Activated naive CD4-positive, alpha-beta T cell treated with anti-CD3 and anti-CD28 coated beads, Interleukin-2, amount 50 U/mL, for 16 hours (primary cell): ENCODE measurements around the gene MAGI1.
"Not testable (repeated sequence)": the region's sequence is repeated elsewhere in the genome, so short reads cannot be mapped to it uniquely, and the experiment has no call there.

Experiments used
- DNase-seq: peaks from one replicate; pipeline ENCODE4 v3.0.0-alpha.2; 2020

Gene MAGI1

DNA sequence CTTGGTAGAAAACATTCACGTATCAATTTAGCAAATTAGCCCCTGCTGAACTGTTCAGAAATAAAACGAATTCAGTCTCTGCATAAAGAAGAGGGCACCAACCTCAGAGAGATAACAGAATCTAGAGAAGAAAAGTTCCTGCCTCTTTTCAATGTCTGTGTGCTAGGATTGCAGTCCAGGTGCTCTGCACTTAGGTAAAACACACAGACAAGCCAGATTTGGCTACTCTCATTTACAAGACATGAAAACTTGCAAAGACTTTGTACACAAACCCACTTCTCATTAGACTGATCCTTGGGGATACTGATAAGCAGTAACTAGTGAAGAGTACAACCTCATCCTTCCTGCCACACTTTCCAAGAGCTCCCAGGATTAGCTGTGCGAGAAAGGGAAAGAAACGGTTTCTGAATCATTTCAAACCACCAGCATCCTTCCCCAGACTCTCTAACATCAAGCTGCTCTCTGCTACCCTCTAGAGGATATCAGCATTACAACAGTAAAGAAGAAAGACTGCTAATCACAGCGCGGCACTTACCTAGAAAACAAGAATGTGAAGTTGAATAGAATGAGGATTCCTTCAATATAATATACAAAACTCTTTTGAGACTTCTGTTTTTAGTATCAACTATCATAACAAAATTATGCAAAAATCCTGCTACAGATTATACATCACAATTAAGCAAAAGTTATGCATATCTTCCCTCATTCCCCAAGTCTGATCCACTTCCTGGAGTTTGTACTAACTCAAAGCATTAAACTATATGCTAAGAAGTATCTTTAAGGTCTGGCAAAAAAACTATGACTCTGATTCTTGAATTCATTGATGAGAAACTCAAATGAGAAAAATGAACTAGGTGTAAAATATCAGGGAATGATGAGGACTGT is 306.4 kb downstream of the MAGI1 start:
- no peak for DNase-seq

DNA sequence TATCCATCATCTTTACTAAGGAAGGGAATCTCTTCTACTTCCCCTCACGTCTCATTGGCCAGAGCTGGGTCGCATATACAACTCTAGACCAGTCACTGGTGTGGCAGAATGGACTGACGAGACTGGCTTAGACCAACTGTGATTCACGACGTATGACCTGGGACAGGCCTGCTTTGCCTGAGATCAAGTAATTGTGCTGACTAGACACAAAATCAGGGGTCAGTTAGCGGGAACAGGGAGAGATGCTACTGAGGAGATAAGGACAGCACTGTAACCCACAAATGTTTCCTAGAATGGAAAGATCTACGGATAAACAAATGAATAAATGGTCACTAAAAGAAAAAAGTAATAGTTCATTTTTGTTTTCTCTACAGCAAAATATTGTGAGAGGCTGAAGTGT is 308.3 kb downstream of the MAGI1 start:
- no peak for DNase-seq

DNA sequence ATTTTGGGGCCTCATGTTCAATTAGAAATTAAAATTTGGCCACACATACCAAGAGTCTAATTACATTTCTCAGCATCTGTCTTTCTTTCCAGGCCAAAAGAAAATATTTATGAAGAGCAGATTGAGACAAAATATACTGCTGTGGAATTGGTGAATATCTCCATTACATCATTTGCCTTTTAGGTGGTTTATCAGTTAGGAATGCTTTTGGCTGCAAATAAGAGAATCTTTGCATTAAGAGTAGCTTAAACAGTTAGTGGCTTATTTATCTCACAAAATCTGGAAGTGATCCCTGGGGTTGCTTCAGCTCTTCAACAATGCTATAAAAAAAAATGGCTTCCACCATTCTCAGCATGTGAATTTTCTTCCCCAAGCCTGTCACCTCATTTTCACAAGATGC is 308.7 kb downstream of the MAGI1 start:
- no peak for DNase-seq

DNA sequence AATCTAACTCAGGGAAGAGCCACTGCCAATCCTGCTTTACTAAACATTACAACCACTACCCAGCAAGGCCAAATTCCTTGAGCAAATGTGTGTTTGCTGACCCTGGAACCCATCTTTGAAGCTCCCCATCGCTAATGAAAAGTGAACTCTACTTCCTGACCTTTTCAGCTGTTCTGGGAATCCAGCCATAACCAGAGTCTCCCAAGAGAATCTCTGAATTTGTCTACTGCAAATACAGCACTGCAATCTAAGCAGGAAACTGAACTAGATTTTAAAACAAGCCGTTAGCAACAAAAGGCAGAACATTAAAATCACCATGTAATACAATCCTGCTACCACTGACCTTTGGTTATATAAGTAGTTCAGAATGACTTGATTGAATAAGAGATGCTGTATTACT is 309.2 kb downstream of the MAGI1 start:
- no peak for DNase-seq

DNA sequence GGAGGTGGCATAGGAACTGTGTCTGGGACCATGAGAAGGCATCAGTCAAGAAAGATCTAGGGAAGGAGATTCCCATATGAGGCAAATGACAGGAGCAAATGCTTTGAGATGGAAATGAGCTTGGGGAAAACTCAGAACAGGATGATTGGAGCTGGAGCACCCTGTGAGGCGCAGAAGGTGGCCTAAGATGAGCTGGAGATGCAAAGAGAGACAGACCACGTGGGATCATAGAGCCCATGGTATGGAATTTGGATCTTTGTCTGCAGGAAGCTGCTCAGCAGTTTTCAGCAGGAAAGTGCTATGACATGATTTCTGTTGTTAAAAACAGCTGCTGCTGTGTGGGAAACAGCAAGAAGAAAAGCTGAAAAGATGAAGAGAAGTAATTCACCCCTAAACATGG is 310.6 kb downstream of the MAGI1 start:
- no peak for DNase-seq

DNA sequence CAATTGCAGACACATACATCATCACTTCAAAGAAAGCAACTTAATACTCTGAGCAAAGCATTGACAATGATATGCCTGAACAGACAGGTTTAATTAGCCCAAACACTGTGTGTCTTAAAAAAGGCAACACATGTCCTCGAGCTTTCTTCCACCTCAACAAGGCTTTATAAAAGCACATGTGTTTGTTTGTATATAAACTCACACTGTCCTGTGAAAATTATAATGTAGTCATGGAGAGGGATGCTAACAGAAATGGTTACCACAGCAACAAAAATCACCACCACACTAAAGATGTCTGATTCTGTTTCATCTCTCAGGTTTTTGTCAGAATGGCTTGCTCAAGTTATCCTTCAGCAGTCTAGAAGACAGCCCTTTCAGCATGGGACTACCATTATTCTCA is 314.7 kb downstream of the MAGI1 start:
- DNase-seq: no peak

DNA sequence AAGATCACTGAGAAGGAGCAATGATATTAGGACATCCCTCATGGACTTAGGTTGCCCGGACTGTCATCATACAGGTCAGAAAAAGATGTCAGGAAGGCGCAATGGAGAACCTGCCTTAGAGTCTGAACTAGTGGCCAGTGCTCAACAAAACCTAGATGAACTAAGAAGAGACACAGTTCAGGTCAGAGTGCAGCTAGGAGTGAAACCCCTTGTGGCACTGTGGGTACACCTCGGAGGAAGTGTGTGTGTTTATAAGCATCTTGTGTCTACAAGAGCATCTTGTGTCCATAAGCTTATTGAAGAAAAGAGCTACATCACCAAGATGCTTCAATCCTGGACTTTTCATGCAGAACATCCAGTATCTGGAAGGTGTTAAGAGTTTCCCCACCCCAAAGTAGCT is 315.7 kb downstream of the MAGI1 start:
- DNase-seq: no peak

DNA sequence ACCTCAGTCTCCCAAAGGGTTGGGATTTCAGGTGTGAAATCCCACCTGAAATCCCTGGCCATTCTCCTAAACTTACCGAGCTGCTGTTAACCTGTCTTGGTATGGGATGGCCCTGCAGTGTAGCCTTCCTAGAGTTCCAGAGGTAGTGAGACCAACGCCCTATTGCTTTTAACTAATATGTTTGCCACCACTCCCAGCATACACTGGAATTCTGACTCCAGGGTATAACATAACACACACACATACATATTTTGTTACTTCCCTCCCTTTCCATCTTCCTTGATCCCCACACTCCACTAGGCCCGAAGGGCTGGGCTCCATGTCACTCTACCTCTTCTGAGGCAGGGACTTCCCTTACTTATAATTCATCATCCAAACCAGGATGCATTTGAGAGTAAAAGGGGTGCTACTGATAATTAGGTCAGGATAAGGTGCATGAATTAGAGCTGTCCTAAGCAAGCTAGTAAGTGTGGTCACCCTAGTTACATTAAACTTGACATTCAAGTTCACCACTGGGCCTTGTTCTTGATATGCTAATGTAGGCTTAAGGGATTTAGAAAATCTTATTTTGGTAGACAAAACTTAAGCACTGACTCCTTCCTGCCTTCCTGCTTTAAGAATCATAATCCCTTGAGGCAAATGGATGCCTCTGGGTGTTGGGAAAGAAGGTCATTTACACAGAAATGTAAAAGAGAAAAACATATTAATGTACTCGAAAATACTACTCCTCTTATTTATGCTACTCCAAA is 317.6 kb downstream of the MAGI1 start:
- DNase-seq: no peak

DNA sequence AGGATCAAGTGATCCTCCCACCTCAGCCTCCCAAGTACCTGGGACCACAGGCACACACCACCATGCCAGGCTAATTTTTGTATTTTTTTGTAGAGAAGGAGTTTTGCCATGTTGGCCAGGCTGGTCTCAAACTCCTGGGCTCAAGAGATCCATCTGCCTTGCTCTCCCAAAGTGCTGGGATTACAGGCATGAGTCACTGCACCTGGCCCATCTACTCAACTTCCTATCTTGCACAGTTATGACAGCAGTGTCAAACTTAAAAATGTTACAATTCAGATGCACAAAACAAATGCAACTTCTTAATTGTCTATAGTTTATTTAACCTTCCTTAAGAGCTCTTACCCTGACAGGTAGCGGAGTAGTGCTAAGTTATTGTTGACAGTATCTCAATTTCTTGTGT is 319.1 kb downstream of the MAGI1 start:
- not testable (repeated sequence) for DNase-seq

DNA sequence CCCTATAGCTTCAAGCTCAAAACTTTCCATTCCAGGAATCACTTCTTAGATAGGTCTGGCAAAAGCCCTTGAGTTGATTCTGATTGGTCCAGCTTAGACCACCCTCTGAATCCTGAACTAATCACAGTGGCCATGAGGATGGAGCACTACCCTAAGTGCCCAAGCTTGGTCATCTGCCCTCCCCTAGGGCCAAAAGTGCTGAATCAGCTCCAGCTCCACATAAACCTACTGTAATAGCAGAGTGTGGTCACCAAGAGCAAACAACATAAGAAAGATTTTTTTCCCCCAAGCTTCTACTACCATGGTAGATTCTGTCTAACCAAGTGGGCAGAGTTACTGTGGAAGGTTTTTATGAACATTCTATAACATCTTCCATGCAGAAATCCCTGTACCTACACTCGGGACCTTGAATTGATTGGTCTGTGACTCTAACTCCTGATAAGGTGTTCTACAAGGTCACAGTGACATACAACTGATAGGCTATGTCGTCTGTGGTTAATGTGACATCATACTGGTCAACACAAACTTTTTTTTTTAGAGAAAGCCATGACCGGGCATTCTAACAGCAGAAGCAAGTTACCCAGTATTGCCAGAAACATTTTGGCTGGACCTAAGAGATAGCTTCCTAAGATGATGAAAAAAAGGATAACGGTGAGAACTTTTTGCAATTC is 320.9 kb downstream of the MAGI1 start:
- no peak for DNase-seq

DNA sequence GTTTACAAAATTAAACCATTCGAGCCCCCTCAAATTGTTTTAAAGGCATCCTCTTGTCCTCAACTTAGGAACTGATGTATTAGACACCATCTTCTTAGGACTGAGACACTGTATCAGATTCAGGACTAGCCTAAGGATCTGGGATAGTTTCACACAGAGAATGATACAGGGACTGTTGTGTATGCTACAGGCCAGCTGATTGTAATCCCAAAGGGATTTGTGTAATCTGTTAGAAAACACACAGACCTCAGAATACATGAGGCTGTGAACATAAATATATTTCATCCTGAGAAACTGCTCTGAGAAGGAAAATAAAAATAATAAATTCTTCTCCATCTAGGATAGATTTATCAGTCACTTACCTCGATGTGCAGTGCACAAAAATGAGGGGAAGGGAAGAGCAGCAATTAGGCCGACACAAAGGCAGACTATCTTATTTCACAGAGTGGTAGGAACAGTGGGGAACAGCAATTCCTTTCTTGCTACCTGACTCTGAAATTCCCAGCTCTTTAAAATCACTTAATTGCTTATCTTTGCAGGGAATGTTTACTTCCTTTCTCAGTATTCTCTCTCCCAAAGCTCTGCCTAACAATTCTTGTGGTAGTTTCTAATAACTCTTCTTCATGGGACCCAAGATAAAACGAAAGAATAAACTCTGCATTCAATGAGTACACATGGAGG is 322.5 kb downstream of the MAGI1 start:
- no peak for DNase-seq

DNA sequence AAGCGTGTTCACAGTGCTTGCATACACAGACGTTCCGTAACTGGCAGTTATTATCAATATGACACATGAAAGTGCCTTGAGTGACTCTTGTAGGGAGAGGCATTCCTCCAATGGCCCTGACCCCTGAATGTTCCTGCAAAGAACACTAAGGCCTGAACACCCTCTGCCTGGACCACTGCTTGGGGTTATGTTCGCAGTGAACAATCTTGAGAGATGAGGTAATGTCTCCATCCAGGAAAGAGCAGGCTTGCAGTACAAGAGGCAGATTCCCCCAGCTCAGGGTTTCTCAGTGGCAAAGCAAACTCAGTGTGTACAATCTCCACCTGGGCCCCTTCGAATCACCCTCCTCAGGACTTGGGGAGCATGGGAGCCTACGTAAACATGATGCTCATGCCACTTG is 324.6 kb downstream of the MAGI1 start:
- no peak for DNase-seq

DNA sequence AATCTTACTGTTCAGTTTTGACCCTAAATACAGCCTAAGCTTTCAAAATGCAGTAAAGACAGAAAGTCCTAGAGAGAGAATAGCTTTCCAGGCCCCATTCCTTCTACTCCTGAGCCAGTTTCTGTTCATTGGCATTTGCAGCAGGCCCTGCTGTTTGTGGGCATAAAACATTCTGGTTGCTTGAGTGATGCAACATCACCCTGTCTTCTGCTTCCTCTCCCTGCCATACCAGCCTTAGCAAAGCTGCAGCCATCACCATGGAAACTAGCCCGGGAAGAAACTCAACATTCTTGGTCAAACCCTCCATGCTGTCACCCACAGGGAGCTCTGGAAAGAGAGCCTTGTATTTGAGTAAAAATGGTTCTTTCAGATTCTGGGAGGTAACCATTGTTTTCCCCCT is 325.7 kb downstream of the MAGI1 start:
- DNase-seq: no peak

DNA sequence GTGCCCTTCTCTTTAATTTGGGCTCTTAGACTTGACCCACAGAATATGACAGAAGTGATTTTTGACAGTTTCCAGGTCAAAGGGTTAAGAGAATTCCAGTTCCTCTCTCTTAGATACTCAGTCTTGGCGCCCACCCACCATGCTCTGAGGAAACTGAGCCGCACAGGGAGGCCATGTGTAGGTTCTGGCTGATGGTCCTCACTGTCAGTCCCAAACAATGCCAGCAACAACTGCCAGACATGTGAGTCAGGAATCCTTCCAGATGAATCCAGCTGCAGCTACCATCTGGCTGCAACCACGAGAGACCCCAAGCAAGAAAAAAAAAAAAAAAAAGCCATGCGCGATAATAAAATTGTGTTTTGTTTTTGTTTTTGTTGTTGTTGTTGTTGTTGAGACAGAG is 326.6 kb downstream of the MAGI1 start:
- DNase-seq: no peak

DNA sequence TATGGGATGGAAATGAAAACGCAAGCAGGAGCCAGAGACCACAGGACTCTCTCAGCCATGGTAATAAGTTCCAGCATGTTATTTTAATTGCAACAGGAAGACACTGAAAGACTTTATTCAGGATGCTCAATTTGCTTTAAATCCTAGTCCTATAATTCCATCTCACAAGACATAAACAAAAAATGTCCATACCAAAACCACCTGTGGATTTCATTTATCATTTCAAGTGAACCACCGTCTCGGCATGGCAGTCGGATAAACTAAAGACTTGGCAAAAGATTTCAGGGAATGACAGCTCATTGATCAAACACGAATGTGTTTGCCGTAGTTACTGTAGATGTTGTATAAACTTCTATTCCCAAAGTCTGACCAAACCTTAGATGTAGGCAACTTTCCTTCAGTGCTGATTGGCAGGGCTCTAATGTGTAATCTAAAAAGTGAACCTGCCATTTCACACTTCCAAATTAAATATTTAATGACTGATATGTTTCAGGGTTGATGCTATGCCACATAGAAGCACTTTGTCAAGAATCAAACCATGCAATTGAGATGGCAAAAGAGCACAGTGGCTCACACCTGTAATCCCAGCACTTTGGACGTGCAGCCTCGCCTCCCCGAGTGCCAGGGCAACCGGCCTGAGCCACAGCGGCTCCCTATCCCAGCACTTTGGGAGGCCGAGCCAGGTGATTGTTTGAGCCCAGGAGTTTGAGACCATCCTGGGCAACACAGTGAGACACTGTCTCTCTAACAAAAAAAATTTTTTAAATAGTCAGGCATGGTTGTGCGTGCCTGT is 331.7 kb downstream of the MAGI1 start:
- DNase-seq: no peak

DNA sequence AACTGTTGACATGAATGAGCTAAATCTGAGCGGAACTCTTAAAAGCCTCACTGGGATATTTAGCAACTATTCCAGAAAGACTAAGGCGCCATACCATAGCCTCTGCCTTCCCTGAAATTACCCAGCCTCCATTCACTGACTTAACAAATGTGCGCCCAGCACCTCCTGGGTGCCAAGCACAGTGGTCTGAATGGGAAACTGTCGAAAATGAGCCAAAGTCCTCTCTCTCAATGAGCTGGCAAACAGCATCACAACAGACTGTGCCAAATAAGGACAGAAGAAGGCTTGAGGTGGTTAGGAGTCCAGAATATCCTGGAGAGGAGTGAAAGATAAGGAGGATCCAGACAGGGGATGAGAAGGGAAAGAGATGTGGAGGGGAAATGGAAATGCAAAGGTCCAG is 332.4 kb downstream of the MAGI1 start:
- no peak for DNase-seq

DNA sequence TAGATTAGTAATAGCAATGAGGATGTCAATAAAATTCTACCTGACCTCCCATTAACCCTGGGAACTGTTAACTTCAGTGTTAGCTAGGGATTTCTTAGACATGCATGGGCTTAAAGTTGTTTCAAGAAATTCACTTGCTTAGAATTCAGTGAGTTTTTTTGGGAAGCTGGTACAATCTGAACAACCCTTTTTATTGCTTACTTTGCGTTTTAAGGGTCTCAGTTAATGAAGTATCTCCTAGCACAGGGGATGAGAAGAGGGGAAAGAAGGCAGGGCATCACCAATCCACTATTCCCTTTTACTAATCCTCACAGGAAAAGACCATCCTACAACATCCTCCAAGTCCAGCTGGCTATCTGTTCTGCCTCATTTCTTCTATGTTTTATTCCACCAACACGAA is 334.9 kb downstream of the MAGI1 start:
- no peak for DNase-seq

DNA sequence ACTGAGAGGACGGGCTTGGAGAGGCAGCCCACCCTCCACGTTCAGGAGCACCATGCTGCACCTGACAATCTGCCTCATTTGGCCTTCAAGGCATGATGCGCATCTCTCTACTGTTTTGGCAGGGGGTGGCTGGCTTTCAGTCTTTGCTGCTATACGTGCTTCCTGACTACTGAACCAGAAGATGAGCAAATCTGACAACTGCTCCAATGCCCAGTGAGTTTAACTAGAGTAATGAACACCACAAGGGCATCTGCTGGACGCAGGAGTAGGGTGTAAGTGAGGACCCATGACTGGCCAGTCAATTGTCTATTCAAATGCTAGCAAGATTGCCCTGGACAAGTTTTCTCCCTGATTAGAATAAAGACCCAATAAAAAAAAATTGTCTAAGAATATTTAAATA is 335.7 kb downstream of the MAGI1 start:
- DNase-seq: no peak

DNA sequence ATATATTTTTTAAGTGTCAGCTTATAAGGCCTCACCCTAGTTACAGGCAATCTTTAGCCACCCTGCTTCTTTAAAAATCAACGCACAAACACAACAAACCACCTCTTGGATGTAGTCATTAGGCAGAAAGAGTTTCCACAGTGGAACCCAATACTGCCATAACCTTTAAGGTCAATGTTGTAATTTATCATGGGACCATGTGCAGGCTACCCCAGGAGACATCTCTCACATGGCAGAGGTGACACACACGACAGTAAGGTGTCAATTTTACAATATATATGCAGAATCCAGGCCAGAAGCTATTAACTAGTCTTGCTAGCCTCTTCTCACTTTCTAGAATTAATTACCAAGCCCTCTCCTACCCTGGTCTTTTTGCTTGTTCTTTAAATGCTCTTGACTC is 336.5 kb downstream of the MAGI1 start:
- DNase-seq: no peak

DNA sequence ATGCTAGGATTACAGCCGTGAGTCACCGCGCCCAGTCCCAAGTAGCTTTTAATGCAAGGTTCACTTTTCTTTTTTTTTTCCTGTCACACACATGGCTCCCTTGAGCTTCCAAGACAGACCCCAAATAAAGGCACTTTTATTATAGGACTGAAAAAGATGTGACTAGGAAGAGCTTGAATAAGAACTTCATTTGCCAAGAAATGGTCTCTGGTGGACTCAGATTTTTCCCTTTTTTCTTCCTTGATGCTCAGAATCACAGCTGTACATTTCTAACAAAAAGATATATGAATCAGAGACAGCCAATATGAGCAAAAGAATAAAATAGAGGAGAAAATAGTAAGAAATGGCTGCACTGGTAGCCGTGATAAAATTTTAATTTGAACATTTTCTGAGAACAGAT is 337.2 kb downstream of the MAGI1 start:
- DNase-seq: no peak

DNA sequence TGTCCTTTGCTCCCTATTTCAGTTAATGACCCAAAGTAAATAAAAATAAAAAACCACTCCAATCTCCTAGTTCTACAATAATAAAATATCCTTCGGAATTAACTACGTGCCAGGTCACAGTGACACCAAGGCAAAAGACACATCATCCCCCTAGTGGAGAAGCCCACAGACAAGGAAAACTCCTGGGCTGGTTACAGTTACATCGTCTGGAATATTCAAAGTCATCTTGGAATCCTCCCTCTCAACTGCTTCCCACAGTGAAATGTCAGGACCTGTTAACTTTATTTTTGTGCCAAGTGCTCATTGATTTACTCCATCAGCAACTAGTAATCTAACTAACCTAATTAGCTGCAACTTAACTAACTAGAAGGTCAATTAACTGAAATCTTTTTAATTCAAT is 349.3 kb downstream of the MAGI1 start:
- DNase-seq: no peak

DNA sequence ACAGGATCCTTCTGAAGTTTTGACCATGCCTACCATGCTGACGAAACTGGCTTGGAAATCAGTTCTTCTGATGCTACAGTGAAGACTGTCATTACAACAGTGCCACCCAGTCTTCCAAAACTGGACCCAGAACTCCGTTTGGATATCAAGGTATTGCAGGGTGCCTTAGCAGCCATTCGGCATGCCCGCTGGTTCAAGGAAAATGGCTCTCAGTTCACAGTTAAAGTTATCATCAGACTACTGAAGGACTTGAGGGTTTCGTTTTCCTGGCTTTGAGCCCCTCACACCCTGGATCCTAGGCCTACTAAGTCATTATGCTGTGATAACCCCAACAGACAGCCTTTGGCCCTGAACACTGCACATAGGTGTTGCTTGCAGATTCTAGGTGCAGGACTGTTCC is 351.0 kb downstream of the MAGI1 start:
- no peak for DNase-seq
